SK-MEL-5 (cell line): ENCODE results near the gene CMTR1. TPM values are rescaled to one million over a fixed set of nuclear protein-coding genes. Genes with fewer than 3 reads are reported as not detected.
"Not testable (repeated sequence)": the region's sequence is repeated elsewhere in the genome, so short reads cannot be mapped to it uniquely, and the experiment has no call there.

Experiments used
- DNase-seq: peaks from one replicate; pipeline ENCODE4 v3.0.0-alpha.2; 2016; ENCODE audit warnings: low read depth, low spot score
- in situ Hi-C: cut with HindIII; loops from 2 replicates; pipeline ENCODE4 v1.10.0; 2016; ENCODE audit warnings: low sequenced_read_pairs, high pct_unique_total_duplicates, low pct_unique_long_range_greater_than_20kb
- total RNA-seq: library from RNA; depleted of rRNA; stranded (reverse); fragments of >200 nt; shearing (Covaris generic); gene quantifications from 2 replicates; pipeline ENCODE4 v1.2.3, GENCODE V29; 2014

Gene CMTR1
- total RNA-seq, 1 experiment from 2014 or later, result 32.9 TPM

DNA sequence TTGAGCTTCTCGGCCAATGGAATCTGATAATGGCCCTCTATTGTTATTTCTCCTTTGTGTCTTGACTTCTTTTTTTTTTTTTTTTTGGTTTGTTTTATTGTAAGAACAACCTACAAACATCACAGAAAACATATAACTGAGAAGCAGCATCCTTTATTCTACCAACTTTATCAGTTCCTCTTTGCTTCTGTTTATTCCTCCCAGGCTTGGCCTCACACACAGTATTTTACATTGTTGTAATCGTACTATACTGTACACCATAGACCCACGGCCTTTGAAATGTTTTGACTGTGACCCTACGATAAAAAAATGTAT is 67.2 kb downstream of the CMTR1 start:
- in situ Hi-C loops, result no loop called here
- DNase-seq, result no peak

DNA sequence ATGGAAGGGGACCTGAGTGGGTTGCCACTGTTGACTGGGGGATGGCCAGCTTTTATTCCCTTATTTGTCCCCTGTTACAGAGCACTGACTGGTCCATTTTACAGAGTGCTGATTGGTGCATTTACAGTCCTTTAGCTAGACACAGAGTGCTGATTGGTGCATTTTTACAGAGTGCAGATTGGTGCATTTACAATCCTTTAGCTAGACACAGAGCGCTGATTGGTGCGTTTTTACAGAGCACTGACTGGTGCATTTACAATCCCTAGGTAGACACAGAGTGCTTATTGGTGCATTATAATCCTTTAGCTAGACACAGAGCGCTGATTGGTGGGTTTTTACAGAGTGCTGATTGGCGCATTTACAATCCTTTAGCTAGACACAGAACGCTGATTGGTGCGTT is 67.9 kb downstream of the CMTR1 start:
- in situ Hi-C loops, DNase-seq: not testable (repeated sequence)

DNA sequence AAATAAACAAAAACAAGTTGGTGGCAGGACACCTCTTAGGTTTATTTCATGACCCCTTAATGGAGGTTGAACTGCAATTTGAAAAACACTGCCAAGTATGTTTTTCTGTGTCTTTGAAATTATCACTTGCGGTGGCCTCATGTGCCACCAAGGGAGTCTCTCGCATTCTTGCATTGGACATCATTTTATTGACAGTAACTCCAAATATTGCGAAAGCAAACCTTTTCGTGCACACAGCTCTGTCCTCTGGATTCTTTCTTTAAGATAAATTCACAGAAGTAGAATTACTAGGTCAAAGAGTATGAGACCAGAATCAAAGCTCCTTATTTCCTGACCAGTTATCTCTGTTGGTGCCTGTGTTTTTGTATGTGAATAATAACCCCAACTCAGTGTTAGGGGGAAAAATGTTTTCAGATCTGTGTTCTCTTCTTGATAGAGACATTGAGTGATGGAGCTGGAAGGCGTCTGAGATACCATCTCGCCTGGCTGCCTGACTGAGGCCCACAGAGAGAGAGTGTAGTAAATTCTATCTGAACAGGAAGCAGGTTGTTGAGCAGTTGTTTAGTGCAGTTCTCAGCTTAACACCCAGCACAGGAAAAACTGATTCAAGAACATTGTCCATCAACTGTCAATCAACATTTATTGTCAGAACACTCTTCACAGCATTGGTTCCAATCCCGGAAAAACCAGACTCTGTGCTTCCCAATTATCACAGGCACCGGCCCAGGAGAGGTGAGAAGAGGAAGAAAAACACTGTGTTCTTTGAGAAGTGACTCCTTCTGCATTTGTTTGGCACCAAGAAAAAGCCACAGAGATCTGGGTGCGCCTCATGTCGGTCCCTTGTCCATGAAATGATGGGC is 68.8 kb downstream of the CMTR1 start:
- in situ Hi-C loops, result no loop called here
- DNase-seq, result no peak

DNA sequence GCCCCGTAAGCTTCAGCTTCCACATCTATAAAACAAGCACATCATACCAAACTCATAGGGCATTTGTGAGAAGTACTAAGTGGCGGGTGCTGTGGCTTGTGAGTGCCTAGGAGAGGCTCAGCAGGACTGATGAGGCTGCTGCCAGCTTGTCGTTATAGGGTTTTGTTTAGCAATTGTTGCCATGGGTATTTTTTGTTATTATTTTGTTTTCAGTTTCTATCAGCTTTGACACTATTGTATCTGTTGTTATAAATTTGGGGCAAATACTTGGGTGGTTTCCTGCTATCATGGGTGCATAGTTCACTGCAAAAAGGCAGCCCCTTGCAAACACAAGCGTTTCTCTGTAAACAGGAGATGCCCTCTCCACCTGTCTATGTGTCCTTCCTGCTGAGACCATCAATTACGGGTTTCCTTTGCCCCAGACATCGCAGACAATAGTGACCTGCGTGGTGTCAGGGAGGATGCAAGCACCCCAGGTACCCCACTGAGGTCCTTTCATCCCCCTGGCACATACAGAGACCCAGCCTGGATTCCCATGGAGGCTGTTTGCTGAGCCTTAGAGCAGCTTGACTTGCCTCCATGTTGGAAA is 69.8 kb downstream of the CMTR1 start:
- in situ Hi-C loops, result no loop called here
- DNase-seq, result no peak

DNA sequence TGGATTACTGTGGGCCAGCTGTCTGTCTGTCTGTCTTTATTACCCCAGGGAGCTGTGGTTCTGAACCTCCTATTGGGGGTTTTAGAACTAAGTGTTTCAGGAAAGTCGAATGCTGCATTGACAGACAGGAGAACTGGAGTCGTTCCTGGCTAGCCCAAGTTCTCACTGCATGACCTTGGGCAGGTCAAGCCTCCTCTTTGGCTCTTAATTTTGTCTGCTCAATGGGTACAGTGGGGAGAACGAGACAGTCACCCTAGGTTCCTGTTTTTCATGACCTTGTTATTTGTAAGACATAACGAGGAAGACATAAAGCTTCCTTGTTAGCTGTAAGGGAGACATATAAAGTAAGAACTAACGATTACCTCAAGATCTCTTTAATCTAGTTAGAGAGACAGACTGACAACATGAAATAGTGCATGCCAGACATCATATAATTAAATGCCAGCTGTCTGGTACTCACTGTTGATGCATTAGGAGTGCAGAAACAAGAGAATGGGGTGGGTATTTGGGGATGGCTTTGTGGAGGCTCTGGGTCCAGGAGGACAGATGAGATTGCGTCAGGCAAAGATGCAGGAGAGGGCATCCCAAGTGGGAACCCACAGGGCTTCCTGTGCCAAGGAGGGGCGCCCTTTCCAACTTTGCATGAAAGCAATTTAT is 70.4 kb downstream of the CMTR1 start:
- in situ Hi-C loops, result no loop called here
- no peak for DNase-seq

DNA sequence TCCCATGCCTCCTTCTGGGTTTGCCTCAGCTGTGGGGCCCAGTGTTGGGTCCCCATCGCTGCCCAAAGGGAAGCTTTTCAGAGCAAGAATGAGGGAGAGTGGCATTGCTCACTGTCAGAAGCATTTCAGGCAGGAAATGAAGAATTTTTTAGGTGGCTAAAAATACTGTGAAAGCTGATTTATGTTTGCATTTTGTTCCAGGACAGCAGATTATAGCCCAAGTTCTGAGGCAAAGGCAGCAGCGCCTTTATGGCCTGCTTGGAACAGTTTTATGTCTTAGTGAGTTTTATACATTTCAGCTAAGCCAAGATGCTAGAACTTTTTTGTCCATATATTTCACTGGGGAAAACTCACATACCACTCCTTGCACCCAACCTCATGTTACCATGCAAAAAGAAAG is 71.0 kb downstream of the CMTR1 start:
- DNase-seq, result no peak
- in situ Hi-C loops, result no loop called here

DNA sequence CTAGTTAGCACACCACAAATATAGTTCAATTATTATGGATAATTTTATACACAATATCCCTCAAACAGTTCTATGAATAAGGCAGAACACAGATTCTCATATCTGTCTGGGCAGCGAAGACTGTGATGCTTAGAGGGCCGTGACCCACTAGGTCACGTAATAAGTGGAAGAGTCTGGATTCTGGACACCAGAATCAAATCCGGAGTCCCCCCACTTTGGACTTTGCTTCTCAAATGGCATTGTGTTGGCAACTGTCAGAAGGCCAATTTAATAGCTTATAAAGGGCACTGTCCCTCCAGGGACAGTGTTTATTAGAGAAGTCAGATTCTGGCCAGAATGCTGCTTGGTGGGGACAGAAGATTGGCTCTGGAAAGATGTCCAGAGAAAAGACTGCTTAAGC is 73.5 kb downstream of the CMTR1 start:
- in situ Hi-C loops, result no loop called here
- DNase-seq, result no peak

DNA sequence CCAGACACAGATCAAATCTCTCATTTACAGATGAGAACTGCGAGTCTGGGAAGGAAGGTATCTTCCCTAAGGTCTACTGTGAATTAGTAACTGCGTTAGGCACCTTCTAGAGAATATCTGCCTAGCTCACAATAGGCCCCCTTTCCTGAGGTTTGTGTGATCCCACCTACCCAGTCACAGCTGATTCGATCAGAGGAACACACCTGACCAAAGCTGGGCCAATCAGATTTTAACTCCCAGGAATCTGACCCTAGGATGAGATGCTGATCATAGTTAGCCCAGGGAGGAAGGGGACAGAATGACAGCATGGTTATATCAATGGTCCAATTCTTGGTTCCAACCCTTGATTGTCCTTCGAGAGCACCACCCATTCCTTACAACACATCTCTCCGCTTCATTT is 74.1 kb downstream of the CMTR1 start:
- DNase-seq, result no peak
- in situ Hi-C loops, result no loop called here

DNA sequence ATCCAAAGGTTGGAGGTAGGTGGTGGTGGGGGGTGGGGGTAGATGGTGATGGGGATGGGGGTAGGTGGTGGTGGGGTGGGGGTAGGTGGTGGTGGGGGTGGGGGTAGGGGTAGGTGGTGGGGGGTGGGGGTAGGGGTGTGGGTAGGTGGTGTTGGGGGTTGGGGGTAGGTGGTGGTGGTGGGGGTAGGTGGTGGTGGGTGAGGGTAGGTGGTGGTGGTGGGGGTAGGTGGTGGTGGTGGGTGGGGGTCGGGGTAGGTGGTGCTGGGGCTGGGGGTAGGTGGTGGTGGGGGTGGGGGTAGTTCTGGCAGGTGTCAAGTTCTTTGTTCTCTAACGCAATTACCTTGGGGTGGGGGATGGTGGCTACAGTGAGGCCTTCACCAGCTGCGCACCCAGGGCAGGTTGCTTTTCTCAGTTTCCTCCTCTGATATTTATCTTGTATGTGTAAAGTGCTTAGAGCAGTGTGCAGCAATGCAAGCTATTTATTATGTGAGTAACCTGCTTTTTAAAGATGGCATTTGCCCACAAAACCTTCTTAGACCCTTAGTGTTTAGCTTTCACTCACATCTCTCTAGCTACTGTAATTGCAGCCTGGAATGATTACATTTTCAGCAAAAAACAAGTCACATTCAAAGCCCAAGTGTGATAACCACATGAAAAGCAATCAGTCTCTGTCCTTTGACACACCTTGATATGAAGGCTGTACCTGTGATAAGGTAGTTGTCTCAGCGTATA is 74.8 kb downstream of the CMTR1 start:
- in situ Hi-C loops, result no loop called here
- no peak for DNase-seq

DNA sequence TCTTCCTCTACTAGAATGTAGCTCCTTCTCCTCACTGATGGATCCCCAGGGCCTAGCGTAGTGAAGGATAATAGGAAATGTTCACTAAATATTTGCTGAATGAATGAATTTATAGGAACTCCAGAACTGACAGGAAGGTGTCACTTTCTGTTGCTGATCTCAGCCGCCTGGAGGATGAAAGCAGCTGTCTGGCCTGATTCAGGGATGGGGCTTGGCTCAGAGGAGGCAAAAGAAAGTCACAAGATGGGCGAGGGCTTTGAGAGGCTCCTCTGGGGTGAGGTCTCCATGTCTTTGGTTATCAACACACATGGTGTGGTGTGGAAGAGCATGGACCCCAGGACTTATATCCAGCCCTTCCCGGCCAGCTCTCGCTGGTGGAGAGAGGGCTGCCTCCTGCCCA is 78.2 kb downstream of the CMTR1 start:
- no peak for DNase-seq
- in situ Hi-C loops, result no loop called here

DNA sequence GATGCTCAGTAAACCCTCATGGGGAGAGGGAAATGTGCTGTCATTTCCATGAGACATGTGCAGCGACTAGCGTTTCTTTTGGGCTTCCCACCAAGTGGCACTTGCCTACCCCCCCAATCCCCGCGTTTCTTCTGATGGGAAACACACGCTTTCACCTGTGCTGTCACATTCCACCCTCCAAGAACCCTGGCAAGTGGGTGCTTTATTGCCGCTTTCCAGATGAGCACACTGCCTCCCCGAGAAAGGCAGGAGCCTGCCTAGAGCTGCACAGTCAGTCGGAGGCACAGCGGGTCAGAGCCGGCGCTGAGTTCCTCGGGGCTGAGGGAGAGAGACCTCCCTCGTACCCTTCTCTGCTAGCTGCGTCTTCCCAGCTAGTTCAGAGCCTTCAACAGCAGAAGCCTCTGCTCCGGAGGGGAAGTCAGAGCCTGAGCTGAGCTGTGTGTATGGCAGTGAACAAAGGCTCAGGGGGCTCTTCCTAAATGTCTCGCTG is 78.9 kb downstream of the CMTR1 start:
- no peak for DNase-seq
- in situ Hi-C loops, result no loop called here

DNA sequence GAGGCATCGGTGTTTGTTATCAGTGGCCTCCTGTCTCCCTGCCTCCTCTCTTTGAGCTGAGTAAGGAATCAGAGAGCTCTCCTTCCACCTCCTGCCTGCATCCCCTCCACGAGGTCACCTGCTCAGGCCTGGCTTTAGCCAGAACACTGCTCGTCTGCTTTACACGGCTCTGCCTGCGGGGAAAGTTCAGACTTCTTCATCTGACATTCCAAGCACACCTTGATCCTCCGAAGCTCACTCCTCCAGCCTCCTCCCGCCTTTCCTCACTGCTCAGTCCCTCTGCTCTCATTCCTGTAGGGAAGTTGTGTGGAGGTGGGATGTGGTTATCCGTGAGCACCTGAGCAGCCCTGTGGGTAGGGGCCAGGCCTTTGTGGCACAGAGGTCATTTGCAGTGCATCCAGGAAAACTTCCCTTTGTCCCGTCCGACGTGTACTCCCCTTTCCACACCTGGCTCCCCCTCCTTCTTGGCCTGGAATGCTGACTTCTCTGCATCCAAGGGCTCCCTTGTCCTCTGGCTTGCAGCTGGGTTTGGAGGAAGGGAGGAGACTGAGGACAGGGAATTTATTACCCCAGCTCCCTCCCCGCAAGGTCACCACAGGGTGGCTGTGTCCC is 79.5 kb downstream of the CMTR1 start:
- in situ Hi-C loops, result no loop called here
- no peak for DNase-seq

DNA sequence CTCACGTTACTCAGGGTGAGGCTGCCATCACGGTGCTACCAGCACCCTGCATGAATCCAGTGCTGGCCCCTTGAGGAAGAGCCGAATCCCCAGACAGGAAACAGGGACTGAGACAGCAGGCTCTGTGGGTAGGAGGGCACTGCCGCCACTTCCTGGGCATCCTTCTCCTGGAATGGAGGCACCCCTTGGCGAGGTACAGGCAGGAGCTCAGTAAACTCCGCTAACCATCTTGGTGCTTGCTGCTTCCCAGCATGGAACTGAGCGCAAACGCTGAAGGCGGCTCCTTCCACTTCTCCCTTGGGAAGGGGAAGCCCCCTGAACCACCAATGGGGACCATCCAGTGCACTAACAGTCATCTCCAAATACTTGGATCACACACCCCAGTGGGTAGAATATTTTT is 80.1 kb downstream of the CMTR1 start:
- DNase-seq, result no peak
- in situ Hi-C loops, result no loop called here

DNA sequence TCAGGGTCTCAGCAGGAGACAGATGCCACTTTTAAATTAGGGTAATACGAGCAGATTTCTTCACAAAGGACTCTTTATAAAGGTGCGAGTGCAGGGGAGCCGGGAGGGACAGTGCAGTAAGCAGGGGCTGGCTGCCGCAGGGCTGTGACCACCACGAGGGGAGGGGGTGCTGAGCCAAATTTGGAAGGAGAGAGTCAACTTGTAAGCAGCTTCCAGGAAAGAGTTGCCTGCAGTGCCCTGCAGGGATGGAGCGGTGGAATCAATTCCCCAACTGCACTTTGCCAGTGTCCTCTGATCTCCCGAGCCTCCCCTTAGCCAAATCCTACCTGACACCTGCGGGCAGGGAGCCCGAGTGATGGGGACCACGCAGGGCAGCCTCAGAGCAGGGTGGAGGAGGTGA is 80.6 kb downstream of the CMTR1 start:
- in situ Hi-C loops, result no loop called here
- no peak for DNase-seq

DNA sequence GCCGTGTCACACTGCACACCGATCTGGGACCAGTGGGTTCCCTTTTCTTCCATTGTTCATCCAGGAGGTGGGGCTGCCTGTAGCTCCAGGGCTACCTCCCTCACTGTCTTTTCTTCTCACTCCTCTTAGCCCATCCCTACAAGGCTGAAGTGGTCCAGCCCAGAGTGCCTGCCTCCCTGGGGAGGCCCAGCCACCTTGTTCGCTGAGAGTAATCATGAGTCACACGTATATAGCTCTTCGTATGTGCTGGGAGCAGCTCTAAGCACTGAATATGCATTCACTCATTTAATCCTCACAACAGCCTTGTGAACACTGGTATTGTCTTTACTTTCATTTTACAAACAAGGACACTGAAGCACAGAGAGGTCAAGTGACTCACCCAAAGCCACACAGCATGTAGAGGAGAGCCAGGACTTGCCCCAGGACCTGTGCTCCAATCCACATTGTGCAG is 81.3 kb downstream of the CMTR1 start:
- DNase-seq, result no peak
- in situ Hi-C loops, result no loop called here

DNA sequence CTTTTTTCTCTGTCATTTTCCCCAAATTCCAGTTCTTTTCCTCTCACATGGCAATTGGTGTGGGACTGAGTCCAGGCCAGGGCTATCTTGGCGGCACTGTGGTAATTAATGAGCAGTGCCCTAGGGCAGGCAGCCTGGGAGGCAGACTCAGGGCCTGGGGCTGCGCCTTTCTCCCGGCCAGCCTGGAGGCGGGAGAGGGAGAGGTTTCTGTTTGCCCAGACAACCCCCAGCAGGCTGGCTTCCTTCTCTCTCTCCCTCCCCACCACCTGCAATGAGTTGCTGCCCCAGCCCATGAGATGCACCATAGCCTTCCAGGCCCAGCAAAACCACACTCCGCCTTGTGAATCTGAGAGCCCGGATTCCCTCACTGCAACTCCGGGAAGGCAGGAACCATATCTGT is 81.8 kb downstream of the CMTR1 start:
- DNase-seq, result no peak

DNA sequence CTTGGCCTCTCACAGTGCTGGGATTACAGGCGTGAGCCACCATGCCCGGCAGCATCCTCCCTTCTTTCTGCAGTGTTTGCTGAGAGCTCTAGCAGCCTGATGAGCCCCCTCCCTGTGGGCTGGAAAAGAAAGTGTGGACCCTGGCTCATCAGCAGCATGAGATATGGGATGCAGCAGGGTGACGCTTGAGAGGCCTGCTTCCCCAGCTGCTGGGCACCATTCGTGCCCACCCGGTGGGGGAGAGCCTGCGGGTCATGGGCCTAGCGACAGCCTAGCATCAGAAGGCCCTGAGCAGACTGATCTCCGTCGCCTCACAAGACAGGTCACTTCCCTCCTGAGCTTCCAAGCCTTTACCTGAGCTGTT is 82.7 kb downstream of the CMTR1 start:
- in situ Hi-C loops, result no loop called here
- no peak for DNase-seq

More for the DNA sequence above, 81.8 kb downstream of the CMTR1 start:
- in situ Hi-C loops, result no loop called here
